Neural cell (in vitro differentiated cells): ENCODE results near the gene NFASC. TPM values are rescaled to one million over a fixed set of nuclear protein-coding genes. Genes with fewer than 3 reads are reported as not detected.

Experiments
- H2AFZ ChIP-seq: fragments of 200-600, 300-800 bp; sonication (generic), shearing (Covaris generic); 2 replicates; pipeline ENCODE4 v1.6.0; 2014; ENCODE audit warnings: low read depth, mild to moderate bottlenecking, antibody characterized with exemption, low read length, moderate library complexity
- H3F3A ChIP-seq: fragments of 200-600 bp; shearing (Covaris generic); 2 replicates; pipeline ENCODE4 v1.6.1; 2016; ENCODE audit warnings: mild to moderate bottlenecking, moderate library complexity, mixed read lengths, antibody characterized with exemption, low read length; ENCODE audit not compliant: insufficient read depth, poor library complexity, severe bottlenecking
- H3K27ac ChIP-seq: fragments of 200-600, 300-800 bp; sonication (generic), shearing (Covaris generic); 2 replicates; pipeline ENCODE4 v1.5.1; 2014; ENCODE audit warnings: mild to moderate bottlenecking, low read length, moderate library complexity
- H3K27me3 ChIP-seq: fragments of 300-800, 200-600 bp; sonication (generic), shearing (Covaris generic); 2 replicates; pipeline ENCODE4 v1.6.0; 2014; ENCODE audit warnings: mild to moderate bottlenecking, low read depth, low read length, moderate library complexity; ENCODE audit not compliant: insufficient read depth
- H3K36me3 ChIP-seq: fragments of 300-800, 200-600 bp; sonication (generic), shearing (Covaris generic); 2 replicates; pipeline ENCODE4 v1.5.1; 2014; ENCODE audit warnings: mild to moderate bottlenecking, antibody characterized with exemption, low read length, moderate library complexity; ENCODE audit not compliant: insufficient read depth
- H3K4me2 ChIP-seq: fragments of 300-800, 200-600 bp; sonication (generic), shearing (Covaris generic); 2 replicates; pipeline ENCODE4 v1.6.0; 2014; ENCODE audit warnings: mild to moderate bottlenecking, low read length
- H3K4me3 ChIP-seq: fragments of 300-800, 200-600 bp; sonication (generic), shearing (Covaris generic); 2 replicates; pipeline ENCODE4 v1.5.1; 2014; ENCODE audit warnings: mild to moderate bottlenecking, low read length, moderate library complexity
- H3K79me2 ChIP-seq: fragments of 200-600 bp; shearing (Covaris generic); replicated peaks from 2 replicates; pipeline ENCODE4 v1.6.0; 2014; ENCODE audit warnings: mild to moderate bottlenecking, low read length, moderate library complexity; ENCODE audit not compliant: insufficient read depth
- H3K9ac ChIP-seq: fragments of 300-800, 200-600 bp; sonication (generic), shearing (Covaris generic); 2 replicates; pipeline ENCODE4 v1.6.1; 2016; ENCODE audit warnings: mild to moderate bottlenecking, low read length, mixed read lengths
- H3K9me2 ChIP-seq: fragments of 200-600 bp; shearing (Covaris generic); 2 replicates; pipeline ENCODE4 v1.6.1; 2016; ENCODE audit warnings: mild to moderate bottlenecking, low read length, mixed read lengths; ENCODE audit not compliant: insufficient read depth
- H3K9me3 ChIP-seq: fragments of 200-600, 300-800 bp; sonication (generic), shearing (Covaris generic); 2 replicates; pipeline ENCODE4 v1.6.1; 2016; ENCODE audit warnings: mild to moderate bottlenecking, mixed run types, low read length, moderate library complexity, mixed read lengths
- H4K20me1 ChIP-seq: fragments of 200-600 bp; shearing (Covaris generic); 2 replicates; pipeline ENCODE4 v1.6.1; 2016; ENCODE audit warnings: mild to moderate bottlenecking, mixed run types; ENCODE audit not compliant: insufficient read depth
- CTCF ChIP-seq: fragments of 450-650 bp; IDR thresholded peaks from 2 replicates; pipeline ENCODE4 v1.5.1; 2014; ENCODE audit warnings: antibody characterized with exemption, mild to moderate bottlenecking, moderate library complexity; ENCODE audit not compliant: poor library complexity, severe bottlenecking
- EP300 ChIP-seq: fragments of 450-650 bp; conservative IDR thresholded peaks from 2 replicates; pipeline ENCODE4 v1.6.1; 2014; ENCODE audit warnings: antibody characterized with exemption, mild to moderate bottlenecking, moderate library complexity; ENCODE audit not compliant: poor library complexity, severe bottlenecking
- EZH2 ChIP-seq: fragments of 200-600, 300-800 bp; shearing (Covaris generic), sonication (generic); IDR thresholded peaks from 2 replicates; pipeline ENCODE4 v1.6.1; 2014; ENCODE audit warnings: antibody characterized with exemption, low read length, borderline replicate concordance, mild to moderate bottlenecking; ENCODE audit not compliant: insufficient read depth, poor library complexity, severe bottlenecking
- MXI1 ChIP-seq: fragments of 450-650 bp; conservative IDR thresholded peaks from 2 replicates; pipeline ENCODE4 v1.6.1; 2014; ENCODE audit warnings: antibody characterized with exemption, mild to moderate bottlenecking; ENCODE audit not compliant: poor library complexity, severe bottlenecking
- POLR2AphosphoS5 ChIP-seq: IDR thresholded peaks from 2 replicates; pipeline ENCODE4 v1.6.1; 2012
- RAD21 ChIP-seq: fragments of 450-650 bp; conservative IDR thresholded peaks from 2 replicates; pipeline ENCODE4 v1.6.1; 2014; ENCODE audit warnings: antibody characterized with exemption, mild to moderate bottlenecking, moderate library complexity
- REST ChIP-seq: IDR thresholded peaks from 2 replicates; pipeline ENCODE4 v1.6.1; 2012; ENCODE audit warnings: borderline replicate concordance
- SMC3 ChIP-seq: fragments of 450-650 bp; conservative IDR thresholded peaks from 2 replicates; pipeline ENCODE4 v1.6.1; 2014; ENCODE audit warnings: antibody characterized with exemption, mild to moderate bottlenecking, moderate library complexity; ENCODE audit not compliant: poor library complexity
- TAF1 ChIP-seq: IDR thresholded peaks from 2 replicates; pipeline ENCODE4 v1.6.1; 2012; ENCODE audit warnings: low read depth
- polyA plus RNA-seq: library from polyadenylated mRNA; depleted of rRNA; stranded (reverse); fragments of >200 nt; gene quantifications from 2 replicates; pipeline ENCODE4 v1.2.3, GENCODE V29; 2014

The NFASC gene
- polyA plus RNA-seq, 1 donor from 2014 or later: 23.9 TPM

GRCh38 chr1:204967451-204967850 is 96.8 kb downstream of the NFASC start:
- H3K4me2 ChIP-seq: no peak overlapping the region
- H3K79me2 ChIP-seq: no peaks in the 10 kb centered on the region
- peak overlapping the region; percentile 47 for H3K27ac ChIP-seq
- TF ChIP-seq TAF1: no peak
- TF ChIP-seq RAD21: no peak
- no peaks in the 10 kb centered on the region for H3K27me3 ChIP-seq
- H3K4me3 ChIP-seq: no peak overlapping the region
- no peak overlapping the region for H3K9ac ChIP-seq
- H3K9me2 ChIP-seq: no peaks in the 10 kb centered on the region
- H2AFZ ChIP-seq: no peak overlapping the region
- H4K20me1 ChIP-seq: no peaks in the 10 kb centered on the region
- H3K36me3 ChIP-seq: peaks cover 23% of the 10 kb centered on the region
- H3F3A ChIP-seq: no peaks in the 10 kb centered on the region
- no peaks in the 10 kb centered on the region for H3K9me3 ChIP-seq

GRCh38 chr1:204968135-204968534 is 97.5 kb downstream of the NFASC start:
- Histone ChIP-seq H2AFZ (no peak overlapping the region), H3K27me3 (no peaks in the 10 kb centered on the region), H3K36me3 (peaks cover 22% of the 10 kb centered on the region), H3K4me3 (no peak overlapping the region), H3K27ac (peak overlapping the region; percentile 47), H3K9me3 (no peaks in the 10 kb centered on the region), H3F3A (no peaks in the 10 kb centered on the region), H3K9me2 (no peaks in the 10 kb centered on the region), H3K79me2 (no peaks in the 10 kb centered on the region), H3K9ac (no peak overlapping the region), H4K20me1 (no peaks in the 10 kb centered on the region), H3K4me2 (no peak overlapping the region)
- TF ChIP-seq EP300: no peak
- no peak for TF ChIP-seq POLR2AphosphoS5
- no peak for TF ChIP-seq EZH2
- no peak for TF ChIP-seq MXI1
- no peak for TF ChIP-seq SMC3
- TF ChIP-seq REST: no peak
- TF ChIP-seq CTCF: no peak
- TF ChIP-seq RAD21: no peak
- TF ChIP-seq TAF1: no peak

GRCh38 chr1:204968951-204969350 is 98.3 kb downstream of the NFASC start:
- Histone ChIP-seq H3K4me2 (no peak overlapping the region), H3K27me3 (no peaks in the 10 kb centered on the region), H3K27ac (no peak overlapping the region), H3K9me2 (no peaks in the 10 kb centered on the region), H4K20me1 (no peaks in the 10 kb centered on the region), H3K9ac (no peak overlapping the region), H3K9me3 (no peaks in the 10 kb centered on the region), H3K36me3 (peaks cover 16% of the 10 kb centered on the region), H2AFZ (no peak overlapping the region), H3K4me3 (no peak overlapping the region), H3F3A (no peaks in the 10 kb centered on the region), H3K79me2 (no peaks in the 10 kb centered on the region)
- TF ChIP-seq SMC3 (no peak), POLR2AphosphoS5 (no peak), REST (no peak), EZH2 (no peak), EP300 (no peak), MXI1 (no peak), CTCF (no peak), TAF1 (no peak), RAD21 (no peak)
